HepG2 (cell line): ENCODE results near the gene RAB5B. TPM values are rescaled to one million over a fixed set of nuclear protein-coding genes. Genes with fewer than 3 reads are reported as not detected.
A peak's percentile ranks its signal among the peaks of the same experiment; 100 is the strongest.

Experiments
- ATAC-seq: fragments of 200-7000 bp; cut with Tn5 transposase; 3 replicates; pipeline ENCODE4 v1.9.1; 2020; ENCODE audit warnings: mild to moderate bottlenecking, moderate library complexity
- BruUV-seq: library from RNA; stranded (reverse); fragments of 400-500 nt; replicated peaks from 2 replicates; lab custom pipeline; 2021; lab: Mats Ljungman, UMichigan
- CTCF ChIA-PET: fragments of 300-600 bp; formaldehyde crosslinking; extraction: SDS; loops from one replicate; lab custom pipeline; 2021; ENCODE audit warnings: low total read pairs, inconsistent platforms, low intra/inter-chr PET ratio; lab: Yijun Ruan, JAX
- POLR2A ChIA-PET: fragments of 350-600 bp; sonication (Branson Sonifier 250); formaldehyde crosslinking; loops from one replicate; lab custom pipeline; 2020; ENCODE audit warnings: antibody characterized with exemption, inconsistent platforms; lab: Yijun Ruan, JAX
- DNase-seq: peaks from one replicate; pipeline ENCODE4 v3.0.0-alpha.2; 2015; ENCODE audit warnings: low spot score
- FAIRE-seq: peaks from 3 replicates; lab custom pipeline; 2011; peaks lifted over from hg19 to GRCh38; lab: Jason Lieb, UNC
- H2AFZ ChIP-seq: one replicate; pipeline ENCODE4 v1.6.1; 2011; ENCODE audit warnings: low read length, inconsistent platforms
- H3K27ac ChIP-seq: fragments of 300-600 bp; 3 replicates; pipeline ENCODE4 v1.8.0; 2011; ENCODE audit warnings: mixed run types, mild to moderate bottlenecking, mixed read lengths, low read length, inconsistent platforms; ENCODE audit not compliant: insufficient read depth; ENCODE audit errors: extremely low read length
- H3K27me3 ChIP-seq, 2 experiments: fragments of 200-600 bp in 1 of 2; 2 replicates in 1 of 2; 3 replicates in 1 of 2; pipeline versions ENCODE4 v1.6.0 to v1.8.0; 2011; ENCODE audit warnings: low read length in 2 of 2, mild to moderate bottlenecking in 2 of 2, moderate library complexity in 2 of 2, inconsistent platforms in 1 of 2; ENCODE audit not compliant: insufficient read depth in 2 of 2, control insufficient read depth in 1 of 2
- H3K36me3 ChIP-seq, 2 experiments: fragments of 200-600 bp in 1 of 2; replicated peaks in 1 of 2; 2 replicates in 1 of 2; 3 replicates in 1 of 2; pipeline versions ENCODE4 v1.5.1 to v1.8.0; 2011; ENCODE audit warnings: low read length in 2 of 2, inconsistent platforms in 1 of 2; ENCODE audit not compliant: insufficient read depth in 2 of 2, control insufficient read depth in 1 of 2
- H3K4me1 ChIP-seq: 2 replicates; pipeline ENCODE4 v1.5.1; 2012; ENCODE audit warnings: low read length, inconsistent platforms; ENCODE audit not compliant: insufficient read depth
- H3K4me2 ChIP-seq: 2 replicates; pipeline ENCODE4 v1.6.0; 2011; ENCODE audit warnings: low read depth, low read length, inconsistent platforms
- H3K4me3 ChIP-seq, 3 experiments: fragments of 200-600 bp in 1 of 3; sonication (generic), shearing (Covaris generic) in 1 of 3; replicated peaks in 1 of 3; 2 replicates each; pipeline ENCODE4 v1.5.1; 2011 to 2016; ENCODE audit warnings: low read length in 3 of 3, inconsistent platforms in 2 of 3, low read depth in 2 of 3, mild to moderate bottlenecking in 2 of 3, control low read depth in 1 of 3, mixed read lengths in 1 of 3; ENCODE audit not compliant: insufficient read depth in 1 of 3
- H3K79me2 ChIP-seq: one replicate; pipeline ENCODE4 v1.6.1; 2011; ENCODE audit warnings: low read length, inconsistent platforms; ENCODE audit not compliant: insufficient read depth
- H3K9ac ChIP-seq: 2 replicates; pipeline ENCODE4 v1.6.0; 2011; ENCODE audit warnings: mild to moderate bottlenecking, low read depth, low read length, inconsistent platforms; ENCODE audit not compliant: insufficient read depth
- H3K9me3 ChIP-seq: 2 replicates; pipeline ENCODE4 v1.5.1; 2012; ENCODE audit warnings: mild to moderate bottlenecking, low read length
- H4K20me1 ChIP-seq: 2 replicates; pipeline ENCODE4 v1.6.0; 2011; ENCODE audit warnings: inconsistent platforms, mild to moderate bottlenecking, low read length, moderate library complexity; ENCODE audit not compliant: insufficient read depth
- GMEB2 ChIP-seq: IDR thresholded peaks from 2 replicates; pipeline ENCODE4 v1.6.1; 2016; ENCODE audit warnings: missing biosample characterization, missing genetic modification reagents, low read depth
- IRF2 ChIP-seq: IDR thresholded peaks from 2 replicates; pipeline ENCODE4 v1.6.1; 2018; ENCODE audit warnings: missing genetic modification reagents, missing compliant biosample characterization
- KDM2A ChIP-seq: sonication (generic); formaldehyde crosslinking; IDR thresholded peaks from 2 replicates; pipeline ENCODE4 v1.4.0; 2020; ENCODE audit warnings: low read depth, missing genetic modification reagents, borderline replicate concordance
- KDM4B ChIP-seq: sonication (generic); formaldehyde crosslinking; IDR thresholded peaks from 2 replicates; pipeline ENCODE4 v1.4.0; 2020; ENCODE audit warnings: missing genetic modification reagents
- LCORL ChIP-seq, 2 experiments: fragments of 450-650 bp in 1 of 2; sonication (generic) in 1 of 2; formaldehyde crosslinking in 1 of 2; IDR thresholded peaks; 2 replicates each; pipeline versions ENCODE4 v1.5.0 to v1.6.1; 2017 to 2020; ENCODE audit warnings: antibody characterized with exemption in 1 of 2, missing genetic modification reagents in 1 of 2
- MATR3 ChIP-seq: sonication (generic); formaldehyde crosslinking; IDR thresholded peaks from 2 replicates; pipeline ENCODE4 v1.4.0; 2020; ENCODE audit warnings: missing genetic modification reagents
- RXRB ChIP-seq: IDR thresholded peaks from 2 replicates; pipeline ENCODE4 v1.6.1; 2016; ENCODE audit warnings: borderline replicate concordance, missing genetic modification reagents, missing compliant biosample characterization
- ZNF232 ChIP-seq: sonication (generic); formaldehyde crosslinking; IDR thresholded peaks from 2 replicates; pipeline ENCODE4 v1.4.0; 2020; ENCODE audit warnings: missing genetic modification reagents, borderline replicate concordance
- ZNF44 ChIP-seq: sonication (generic); formaldehyde crosslinking; IDR thresholded peaks from 2 replicates; pipeline ENCODE4 v1.5.1; 2020; ENCODE audit warnings: mild to moderate bottlenecking, missing genetic modification reagents
- WGBS: methylation state at CpG from one replicate; pipeline ENCODE4 v1.1.6; 2017; ENCODE audit warnings: low lambda C conversion rate; 5-methylcytosine and 5-hydroxymethylcytosine counted together
- in situ Hi-C: cut with HindIII; loops from 2 replicates; pipeline ENCODE4 v1.10.0; 2017; ENCODE audit warnings: low pct_unique_long_range_greater_than_20kb; ENCODE audit not compliant: extremely low pct_ligation_motif_present
- intact Hi-C: fragments of 100-400 bp; cut with micrococcal nuclease; formaldehyde crosslinking; loops from one replicate; pipeline ENCODE4 v1.10.0; 2022; ENCODE audit not compliant: unreplicated experiment
- polyA plus RNA-seq, 8 experiments: library from polyadenylated mRNA; depleted of rRNA in 3 of 8; stranded (reverse) in 7 of 8; unstranded in 1 of 8; fragments of >200 nt; fragmentation: Illumina TruSeq in 4 of 8; extraction: Trizol in 4 of 8; gene quantifications; 2 replicates each; pipeline versions ENCODE4 v1.2.1 to v1.2.3, GENCODE V29; 2011 to 2016; ENCODE audit warnings: low read depth in 4 of 8, missing spikeins in 1 of 8, mixed read lengths in 1 of 8; ENCODE audit not compliant: insufficient read depth in 1 of 8
- total RNA-seq, 5 experiments: library from RNA; depleted of rRNA; stranded (reverse); fragments of >200 nt; fragmentation: Illumina TruSeq; extraction: Trizol; gene quantifications; 2 replicates each; pipeline ENCODE4 v1.2.3, GENCODE V29; 2016; ENCODE audit warnings: low read depth in 1 of 5
- TF ChIP-seq, protein P1 (sequence below): sonication (generic); formaldehyde crosslinking; IDR thresholded peaks from 2 replicates; pipeline ENCODE4 v1.8.0; 2023; ENCODE audit warnings: mild to moderate bottlenecking, missing genetic modification reagents
- TF ChIP-seq, protein P2 (sequence below): sonication (generic); formaldehyde crosslinking; IDR thresholded peaks from 2 replicates; pipeline ENCODE4 v1.5.1; 2020; ENCODE audit warnings: mild to moderate bottlenecking, missing genetic modification reagents, moderate library complexity
- TF ChIP-seq, protein P3 (sequence below): sonication (generic); formaldehyde crosslinking; conservative IDR thresholded peaks from 2 replicates; pipeline ENCODE4 v1.4.0; 2020; ENCODE audit warnings: mild to moderate bottlenecking, missing genetic modification reagents, moderate library complexity

The RAB5B gene
- total and polyA plus RNA-seq, 2 of the 13 experiments (the other 11 are each of a cell fraction or from before 2014, with no cell fraction given), result 26.0 to 68.3 TPM

DNA sequence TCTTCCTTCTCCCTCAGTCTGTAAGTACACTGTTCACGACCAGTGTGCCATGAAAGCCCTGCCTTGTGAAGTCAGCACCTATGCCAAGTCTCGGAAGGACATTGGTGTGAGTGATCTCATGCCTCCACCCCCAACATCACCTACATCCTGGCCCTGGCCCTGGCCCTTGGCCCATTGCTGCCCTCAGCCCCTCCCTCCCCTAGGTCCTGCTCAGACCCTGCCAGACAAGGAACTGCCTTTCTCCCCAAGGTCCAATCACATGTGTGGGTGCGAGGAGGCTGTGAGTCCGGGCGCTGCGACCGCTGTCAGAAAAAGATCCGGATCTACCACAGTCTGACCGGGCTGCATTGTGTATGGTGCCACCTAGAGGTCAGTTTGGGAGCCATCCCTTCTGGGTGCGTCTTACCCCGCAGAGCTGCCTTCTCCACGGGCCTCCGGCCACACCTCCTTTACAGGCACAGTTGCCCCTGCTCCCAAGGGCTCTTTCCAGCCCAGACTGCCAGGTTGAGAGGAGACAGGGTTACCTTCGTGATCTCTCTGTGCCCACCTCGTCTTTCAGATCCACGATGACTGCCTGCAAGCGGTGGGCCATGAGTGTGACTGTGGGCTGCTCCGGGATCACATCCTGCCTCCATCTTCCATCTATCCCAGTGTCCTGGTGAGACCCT lies 33.7 kb upstream of the RAB5B start:
- in situ Hi-C loops, result no loop called here
- Histone ChIP-seq H2AFZ (peak overlapping the region; percentile 43), H3K79me2 (no peaks in the 10 kb centered on the region), H3K4me2 (peak overlapping the region; percentile 68), H3K4me3 (peak overlapping the region in 1 of 3 experiments; percentile 45; a peak in 2 of 6 replicates), H4K20me1 (no peaks in the 10 kb centered on the region), H3K9ac (no peak overlapping the region; the same call in 1 of the 2 replicates), H3K9me3 (no peaks in the 10 kb centered on the region), H3K36me3 (no peaks in the 10 kb centered on the region), H3K27me3 (no peaks in the 10 kb centered on the region), H3K4me1 (peaks cover 11% of the 10 kb centered on the region), H3K27ac (no peak overlapping the region)
- CTCF ChIA-PET, result interaction anchor here (1.3 to 1.5 kb wide), 3 partner anchors 9 to 202 kb away, joined by 5 to 15 read pairs (median 8); partner anchors contain the start of genes DGKA and PYM1
- no TSS peak for BruUV-seq
- intact Hi-C loops, result no loop called here
- DNase-seq (peak; percentile 69), ATAC-seq (peak; percentile 97), FAIRE-seq (peak; percentile 85)
- WGBS, result 21% methylated on average over 13 of the region's 18 CpGs
- POLR2A ChIA-PET, result interaction anchor here (1.0 to 2.0 kb wide), 5 partner anchors 13 to 122 kb away, joined by 3 to 12 read pairs (median 6); partner anchors contain the start of genes DNAJC14, ORMDL2, PYM1 and RAB5B
- TF ChIP-seq, protein P1, sequence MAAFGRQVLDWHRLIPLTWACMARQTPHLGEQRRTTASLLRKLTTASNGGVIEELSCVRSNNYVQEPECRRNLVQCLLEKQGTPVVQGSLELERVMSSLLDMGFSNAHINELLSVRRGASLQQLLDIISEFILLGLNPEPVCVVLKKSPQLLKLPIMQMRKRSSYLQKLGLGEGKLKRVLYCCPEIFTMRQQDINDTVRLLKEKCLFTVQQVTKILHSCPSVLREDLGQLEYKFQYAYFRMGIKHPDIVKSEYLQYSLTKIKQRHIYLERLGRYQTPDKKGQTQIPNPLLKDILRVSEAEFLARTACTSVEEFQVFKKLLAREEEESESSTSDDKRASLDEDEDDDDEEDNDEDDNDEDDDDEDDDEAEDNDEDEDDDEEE (CRISPR knock-in tag), result 0 out of 2 replicates have a peak, but pooled peaks have one; percentile 61
- TF ChIP-seq LCORL (IDR thresholded peaks at IDR 0.05) (no peak), LCORL (CRISPR knock-in tag; IDR thresholded peaks at IDR 0.05) (0 out of 2 replicates have a peak, but pooled peaks have one; percentile 25), IRF2 (CRISPR knock-in tag) (peak; percentile 58; the same call in 1 of the 2 replicates), GMEB2 (CRISPR knock-in tag) (no peak), RXRB (CRISPR knock-in tag) (peak; percentile 44; the same call in 1 of the 2 replicates), ZNF232 (CRISPR knock-in tag) (peak; percentile 34; the same call in 1 of the 2 replicates), MATR3 (CRISPR knock-in tag) (no peak), KDM2A (CRISPR knock-in tag) (peak; percentile 82), KDM4B (CRISPR knock-in tag) (no peak), ZNF44 (CRISPR knock-in tag) (0 out of 2 replicates have a peak, but pooled peaks have one; percentile 26)
- TF ChIP-seq, protein P2, sequence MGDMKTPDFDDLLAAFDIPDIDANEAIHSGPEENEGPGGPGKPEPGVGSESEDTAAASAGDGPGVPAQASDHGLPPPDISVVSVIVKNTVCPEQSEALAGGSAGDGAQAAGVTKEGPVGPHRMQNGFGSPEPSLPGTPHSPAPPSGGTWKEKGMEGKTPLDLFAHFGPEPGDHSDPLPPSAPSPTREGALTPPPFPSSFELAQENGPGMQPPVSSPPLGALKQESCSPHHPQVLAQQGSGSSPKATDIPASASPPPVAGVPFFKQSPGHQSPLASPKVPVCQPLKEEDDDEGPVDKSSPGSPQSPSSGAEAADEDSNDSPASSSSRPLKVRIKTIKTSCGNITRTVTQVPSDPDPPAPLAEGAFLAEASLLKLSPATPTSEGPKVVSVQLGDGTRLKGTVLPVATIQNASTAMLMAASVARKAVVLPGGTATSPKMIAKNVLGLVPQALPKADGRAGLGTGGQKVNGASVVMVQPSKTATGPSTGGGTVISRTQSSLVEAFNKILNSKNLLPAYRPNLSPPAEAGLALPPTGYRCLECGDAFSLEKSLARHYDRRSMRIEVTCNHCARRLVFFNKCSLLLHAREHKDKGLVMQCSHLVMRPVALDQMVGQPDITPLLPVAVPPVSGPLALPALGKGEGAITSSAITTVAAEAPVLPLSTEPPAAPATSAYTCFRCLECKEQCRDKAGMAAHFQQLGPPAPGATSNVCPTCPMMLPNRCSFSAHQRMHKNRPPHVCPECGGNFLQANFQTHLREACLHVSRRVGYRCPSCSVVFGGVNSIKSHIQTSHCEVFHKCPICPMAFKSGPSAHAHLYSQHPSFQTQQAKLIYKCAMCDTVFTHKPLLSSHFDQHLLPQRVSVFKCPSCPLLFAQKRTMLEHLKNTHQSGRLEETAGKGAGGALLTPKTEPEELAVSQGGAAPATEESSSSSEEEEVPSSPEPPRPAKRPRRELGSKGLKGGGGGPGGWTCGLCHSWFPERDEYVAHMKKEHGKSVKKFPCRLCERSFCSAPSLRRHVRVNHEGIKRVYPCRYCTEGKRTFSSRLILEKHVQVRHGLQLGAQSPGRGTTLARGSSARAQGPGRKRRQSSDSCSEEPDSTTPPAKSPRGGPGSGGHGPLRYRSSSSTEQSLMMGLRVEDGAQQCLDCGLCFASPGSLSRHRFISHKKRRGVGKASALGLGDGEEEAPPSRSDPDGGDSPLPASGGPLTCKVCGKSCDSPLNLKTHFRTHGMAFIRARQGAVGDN (CRISPR knock-in tag), result peak; percentile 74
- TF ChIP-seq, protein P3, sequence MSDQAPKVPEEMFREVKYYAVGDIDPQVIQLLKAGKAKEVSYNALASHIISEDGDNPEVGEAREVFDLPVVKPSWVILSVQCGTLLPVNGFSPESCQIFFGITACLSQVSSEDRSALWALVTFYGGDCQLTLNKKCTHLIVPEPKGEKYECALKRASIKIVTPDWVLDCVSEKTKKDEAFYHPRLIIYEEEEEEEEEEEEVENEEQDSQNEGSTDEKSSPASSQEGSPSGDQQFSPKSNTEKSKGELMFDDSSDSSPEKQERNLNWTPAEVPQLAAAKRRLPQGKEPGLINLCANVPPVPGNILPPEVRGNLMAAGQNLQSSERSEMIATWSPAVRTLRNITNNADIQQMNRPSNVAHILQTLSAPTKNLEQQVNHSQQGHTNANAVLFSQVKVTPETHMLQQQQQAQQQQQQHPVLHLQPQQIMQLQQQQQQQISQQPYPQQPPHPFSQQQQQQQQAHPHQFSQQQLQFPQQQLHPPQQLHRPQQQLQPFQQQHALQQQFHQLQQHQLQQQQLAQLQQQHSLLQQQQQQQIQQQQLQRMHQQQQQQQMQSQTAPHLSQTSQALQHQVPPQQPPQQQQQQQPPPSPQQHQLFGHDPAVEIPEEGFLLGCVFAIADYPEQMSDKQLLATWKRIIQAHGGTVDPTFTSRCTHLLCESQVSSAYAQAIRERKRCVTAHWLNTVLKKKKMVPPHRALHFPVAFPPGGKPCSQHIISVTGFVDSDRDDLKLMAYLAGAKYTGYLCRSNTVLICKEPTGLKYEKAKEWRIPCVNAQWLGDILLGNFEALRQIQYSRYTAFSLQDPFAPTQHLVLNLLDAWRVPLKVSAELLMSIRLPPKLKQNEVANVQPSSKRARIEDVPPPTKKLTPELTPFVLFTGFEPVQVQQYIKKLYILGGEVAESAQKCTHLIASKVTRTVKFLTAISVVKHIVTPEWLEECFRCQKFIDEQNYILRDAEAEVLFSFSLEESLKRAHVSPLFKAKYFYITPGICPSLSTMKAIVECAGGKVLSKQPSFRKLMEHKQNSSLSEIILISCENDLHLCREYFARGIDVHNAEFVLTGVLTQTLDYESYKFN (CRISPR knock-in tag), result 0 out of 2 replicates have a peak, but pooled peaks have one; percentile 14
